Vagina (tissue), 2 donors: ENCODE measurements around the gene MEF2D. TPM values are rescaled to one million over a fixed set of nuclear protein-coding genes. Genes with fewer than 3 reads are reported as not detected.

Source experiments
- DNase-seq, 2 donors: peaks; one replicate each; pipeline ENCODE4 v3.0.0-alpha.2; 2017; ENCODE audit errors: extremely low spot score in 2 of 2
- H3K27ac ChIP-seq: fragments of 200-600 bp; sonication (generic); one replicate; pipeline ENCODE4 v1.5.1; 2019
- H3K27me3 ChIP-seq: fragments of 200-600 bp; sonication (generic); one replicate; pipeline ENCODE4 v1.5.1; 2019
- H3K36me3 ChIP-seq, 2 donors: fragments of 200-600 bp; sonication (generic); one replicate each; pipeline ENCODE4 v1.5.1; 2017 to 2019
- H3K4me1 ChIP-seq: fragments of 200-600 bp; sonication (generic); one replicate; pipeline ENCODE4 v1.5.1; 2019
- H3K4me3 ChIP-seq, 2 donors: fragments of 200-600 bp; sonication (generic); 1 replicate in 1 of 2; 2 replicates in 1 of 2; pipeline ENCODE4 v1.5.1; 2016 to 2019
- H3K9me3 ChIP-seq: fragments of 200-600 bp; sonication (generic); one replicate; pipeline ENCODE4 v1.5.1; 2019
- POLR2A ChIP-seq, 2 donors: fragments of 450-650 bp; IDR thresholded peaks; one replicate each; pipeline ENCODE4 v1.6.1; 2017; ENCODE audit warnings: antibody characterized with exemption in 2 of 2, mild to moderate bottlenecking in 2 of 2, moderate library complexity in 2 of 2
- POLR2AphosphoS5 ChIP-seq, 2 donors: sonication (generic); formaldehyde crosslinking; IDR thresholded peaks; one replicate each; pipeline ENCODE4 v1.9.0; 2017; ENCODE audit warnings: antibody characterized with exemption in 2 of 2, mild to moderate bottlenecking in 2 of 2, low read depth in 1 of 2; ENCODE audit not compliant: insufficient read depth in 1 of 2
- intact Hi-C: fragments of 100-400 bp; cut with DNase I; formaldehyde crosslinking; loops from one replicate; pipeline ENCODE4 v1.15.1; 2023
- total RNA-seq: library from RNA; depleted of rRNA; stranded (reverse); fragments of >200 nt; gene quantifications from one replicate; pipeline ENCODE4 v1.2.3, GENCODE V29; 2016
- TF ChIP-seq, protein P1 (sequence below), 3 experiments: fragments of 450-650 bp in 2 of 3; fragments of 200-600 bp in 1 of 3; sonication (generic) in 1 of 3; IDR thresholded peaks; one replicate each; pipeline ENCODE4 v1.5.1; 2017 to 2019; ENCODE audit warnings: antibody characterized with exemption in 3 of 3, mild to moderate bottlenecking in 2 of 3, moderate library complexity in 2 of 3

Gene MEF2D
- total RNA-seq, 1 donor from 2014 or later, result 33.9 TPM

- DNase-seq, result no peak
- TF ChIP-seq POLR2A (IDR thresholded peaks at IDR 0.05), result no peak
- TF ChIP-seq, protein P1, sequence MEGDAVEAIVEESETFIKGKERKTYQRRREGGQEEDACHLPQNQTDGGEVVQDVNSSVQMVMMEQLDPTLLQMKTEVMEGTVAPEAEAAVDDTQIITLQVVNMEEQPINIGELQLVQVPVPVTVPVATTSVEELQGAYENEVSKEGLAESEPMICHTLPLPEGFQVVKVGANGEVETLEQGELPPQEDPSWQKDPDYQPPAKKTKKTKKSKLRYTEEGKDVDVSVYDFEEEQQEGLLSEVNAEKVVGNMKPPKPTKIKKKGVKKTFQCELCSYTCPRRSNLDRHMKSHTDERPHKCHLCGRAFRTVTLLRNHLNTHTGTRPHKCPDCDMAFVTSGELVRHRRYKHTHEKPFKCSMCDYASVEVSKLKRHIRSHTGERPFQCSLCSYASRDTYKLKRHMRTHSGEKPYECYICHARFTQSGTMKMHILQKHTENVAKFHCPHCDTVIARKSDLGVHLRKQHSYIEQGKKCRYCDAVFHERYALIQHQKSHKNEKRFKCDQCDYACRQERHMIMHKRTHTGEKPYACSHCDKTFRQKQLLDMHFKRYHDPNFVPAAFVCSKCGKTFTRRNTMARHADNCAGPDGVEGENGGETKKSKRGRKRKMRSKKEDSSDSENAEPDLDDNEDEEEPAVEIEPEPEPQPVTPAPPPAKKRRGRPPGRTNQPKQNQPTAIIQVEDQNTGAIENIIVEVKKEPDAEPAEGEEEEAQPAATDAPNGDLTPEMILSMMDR (IDR thresholded peaks at IDR 0.05), result no peak
- no peak for TF ChIP-seq POLR2AphosphoS5 (IDR thresholded peaks at IDR 0.05; ENCODE audit: insufficient read depth in 1 of 2, low read depth in 1 of 2)
- H3K4me3 ChIP-seq, result no peak overlapping the region
- intact Hi-C loops, result no loop called here
- no peak overlapping the region for H3K27ac ChIP-seq
- H3K27me3 ChIP-seq, result no peaks in the 10 kb centered on the region
- no peaks in the 10 kb centered on the region for H3K9me3 ChIP-seq
- H3K4me1 ChIP-seq, result no peaks in the 10 kb centered on the region
- no peaks in the 10 kb centered on the region for H3K36me3 ChIP-seq
Observed at GRCh38 chr1:156429313-156430060, 71.1 kb downstream of the MEF2D start.

DNA sequence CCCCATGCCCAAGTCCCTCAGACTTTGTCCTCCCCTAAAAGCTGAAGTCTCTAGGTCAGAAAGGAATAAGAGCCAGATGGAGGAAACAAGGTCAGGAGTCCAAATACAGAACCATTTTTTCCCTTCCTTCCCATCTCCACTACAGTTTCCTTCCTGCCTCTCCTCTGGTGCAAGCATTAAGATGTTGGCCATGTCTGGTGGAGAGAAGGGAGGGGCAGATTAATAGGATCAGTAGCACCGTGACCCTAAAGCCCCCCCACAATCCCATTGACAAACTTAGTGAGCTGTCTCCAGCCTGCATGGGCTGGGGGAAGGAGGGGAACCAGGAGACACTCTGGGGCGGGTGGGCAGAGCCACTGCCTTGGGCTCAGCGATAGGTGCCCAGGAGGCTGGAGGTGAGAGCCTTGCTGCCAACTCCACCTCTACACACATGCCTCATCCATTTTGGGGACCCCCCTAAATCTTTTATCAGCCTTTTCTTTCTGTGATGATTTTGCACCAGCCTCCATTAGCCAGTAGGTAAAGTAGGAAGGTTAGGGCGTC, 71.8 kb downstream of the MEF2D start:
- H3K9me3 ChIP-seq, result no peaks in the 10 kb centered on the region
- intact Hi-C loops, result no loop called here
- no peaks in the 10 kb centered on the region for H3K4me1 ChIP-seq
- no peak overlapping the region for H3K4me3 ChIP-seq
- no peak overlapping the region for H3K27ac ChIP-seq
- DNase-seq, result no peak
- TF ChIP-seq, protein P1 (IDR thresholded peaks at IDR 0.05), result no peak
- TF ChIP-seq POLR2A (IDR thresholded peaks at IDR 0.05) (no peak), POLR2AphosphoS5 (IDR thresholded peaks at IDR 0.05; ENCODE audit: insufficient read depth in 1 of 2, low read depth in 1 of 2) (no peak)
- H3K27me3 ChIP-seq, result no peaks in the 10 kb centered on the region
- no peaks in the 10 kb centered on the region for H3K36me3 ChIP-seq

GRCh38 chr1:156427957-156428356, 72.6 kb downstream of the MEF2D start:
- H3K4me3 ChIP-seq, result no peak overlapping the region
- H3K36me3 ChIP-seq, result no peaks in the 10 kb centered on the region
- no peak for DNase-seq
- no peaks in the 10 kb centered on the region for H3K27me3 ChIP-seq
- intact Hi-C loops, result no loop called here
- TF ChIP-seq POLR2A (IDR thresholded peaks at IDR 0.05) (no peak), POLR2AphosphoS5 (IDR thresholded peaks at IDR 0.05; ENCODE audit: insufficient read depth in 1 of 2, low read depth in 1 of 2) (no peak)
- TF ChIP-seq, protein P1 (IDR thresholded peaks at IDR 0.05), result no peak
- no peaks in the 10 kb centered on the region for H3K4me1 ChIP-seq
- H3K27ac ChIP-seq, result no peak overlapping the region
- no peaks in the 10 kb centered on the region for H3K9me3 ChIP-seq

GRCh38 chr1:156425943-156426342, 74.6 kb downstream of the MEF2D start:
- Histone ChIP-seq H3K4me1 (peaks cover 14% of the 10 kb centered on the region), H3K4me3 (no peak overlapping the region), H3K9me3 (no peaks in the 10 kb centered on the region), H3K27me3 (peaks cover 7% of the 10 kb centered on the region), H3K27ac (no peak overlapping the region), H3K36me3 (no peaks in the 10 kb centered on the region)
- TF ChIP-seq POLR2AphosphoS5 (IDR thresholded peaks at IDR 0.05; ENCODE audit: insufficient read depth in 1 of 2, low read depth in 1 of 2), result no peak
- TF ChIP-seq POLR2A (IDR thresholded peaks at IDR 0.05), result no peak
- TF ChIP-seq, protein P1 (IDR thresholded peaks at IDR 0.05), result no peak
- no peak for DNase-seq
- intact Hi-C loops, result no loop called here

GRCh38 chr1:156424806-156425432, 75.7 kb downstream of the MEF2D start:
- no peak overlapping the region for H3K27ac ChIP-seq
- TF ChIP-seq POLR2AphosphoS5 (IDR thresholded peaks at IDR 0.05; ENCODE audit: insufficient read depth in 1 of 2, low read depth in 1 of 2), result no peak
- TF ChIP-seq, protein P1 (IDR thresholded peaks at IDR 0.05), result no peak
- TF ChIP-seq POLR2A (IDR thresholded peaks at IDR 0.05), result no peak
- peaks cover 24% of the 10 kb centered on the region for H3K4me1 ChIP-seq
- no peaks in the 10 kb centered on the region for H3K9me3 ChIP-seq
- H3K27me3 ChIP-seq, result peaks cover 18% of the 10 kb centered on the region
- no peak overlapping the region for H3K4me3 ChIP-seq
- no peaks in the 10 kb centered on the region for H3K36me3 ChIP-seq
- DNase-seq, result no peak
- intact Hi-C loops, result no loop called here
